ENCODE results near the gene GALNT18.

The GALNT18 gene

GRCh38 chr11:11413776-11414175 lies 208.0 kb downstream of the GALNT18 start:
- ChIA-PET CTCF (no interaction called here), POLR2A (no interaction called here)
- TF ChIP-seq ZNF433 (tag by site-specific recombination; IDR thresholded peaks at IDR 0.05; ENCODE audit: low read depth) = no peak
- TF ChIP-seq ZNF311 (tag by site-specific recombination; IDR thresholded peaks at IDR 0.05; ENCODE audit: borderline replicate concordance) = no peak
- TF ChIP-seq ZNF645 (tag by site-specific recombination; IDR thresholded peaks at IDR 0.05) = no peak
- TF ChIP-seq ZNF624 (tag by site-specific recombination; IDR thresholded peaks at IDR 0.05) = no peak

GRCh38 chr11:11411401-11411985 lies 210.3 kb downstream of the GALNT18 start:
- Histone ChIP-seq H3K36me3 (ENCODE audit: control insufficient read depth in 2 of 2, insufficient read depth in 1 of 2, low read length in 2 of 2) (no peaks in the 10 kb centered on the region), H3K4me1 (ENCODE audit: control insufficient read depth, insufficient read depth, low read length) (no peaks in the 10 kb centered on the region), H3K27ac (ENCODE audit: extremely low read depth, low read depth, low read length) (no peak overlapping the region), H3K9me3 (ENCODE audit: control insufficient read depth, insufficient read depth, low read depth, low read length) (no peaks in the 10 kb centered on the region), H3K4me3 (ENCODE audit: low read depth, low read length) (no peak overlapping the region)
- POLR2A ChIA-PET = no interaction called here
- CTCF ChIA-PET = interaction anchor here (1.3 kb wide), 1 partner anchor 19 kb away, joined by 3 read pairs; no protein-coding TSS in a partner anchor
- TF ChIP-seq ATF2 (tag by site-specific recombination; IDR thresholded peaks at IDR 0.05; ENCODE audit: low read depth) = no peak

More at GRCh38 chr11:11413776-11414175, 208.0 kb downstream of the GALNT18 start:
- Histone ChIP-seq H3K27ac (ENCODE audit: extremely low read depth, low read depth, low read length) (no peak overlapping the region), H3K4me1 (ENCODE audit: control insufficient read depth, insufficient read depth, low read length) (no peaks in the 10 kb centered on the region), H3K4me3 (ENCODE audit: low read depth, low read length) (no peak overlapping the region), H3K9me3 (ENCODE audit: control insufficient read depth, insufficient read depth, low read depth, low read length) (no peaks in the 10 kb centered on the region), H3K36me3 (ENCODE audit: control insufficient read depth in 2 of 2, insufficient read depth in 1 of 2, low read length in 2 of 2) (no peaks in the 10 kb centered on the region)

GRCh38 chr11:11409901-11410300 lies 211.9 kb downstream of the GALNT18 start:
- Histone ChIP-seq H3K4me3 (ENCODE audit: low read depth, low read length) (no peak overlapping the region), H3K4me1 (ENCODE audit: control insufficient read depth, insufficient read depth, low read length) (no peaks in the 10 kb centered on the region), H3K36me3 (ENCODE audit: control insufficient read depth in 2 of 2, insufficient read depth in 1 of 2, low read length in 2 of 2) (no peaks in the 10 kb centered on the region), H3K27ac (ENCODE audit: extremely low read depth, low read depth, low read length) (no peak overlapping the region), H3K9me3 (ENCODE audit: control insufficient read depth, insufficient read depth, low read depth, low read length) (no peaks in the 10 kb centered on the region)
- ChIA-PET CTCF (interaction anchor here (0.5 kb wide), 1 partner anchor 408 kb away, joined by 3 read pairs; no protein-coding TSS in a partner anchor), POLR2A (no interaction called here)
- TF ChIP-seq ZIC2 (tag by site-specific recombination; IDR thresholded peaks at IDR 0.05) = peak; percentile 92
- TF ChIP-seq KLF1 (tag by site-specific recombination; IDR thresholded peaks at IDR 0.05) = peak; percentile 81
- TF ChIP-seq EGR2 (tag by site-specific recombination; IDR thresholded peaks at IDR 0.05; ENCODE audit: low read depth) = 0 out of 2 replicates have a peak, but pooled peaks have one; percentile 9
- TF ChIP-seq KLF17 (tag by site-specific recombination; IDR thresholded peaks at IDR 0.05) = no peak

- Histone ChIP-seq H3K36me3 (ENCODE audit: control insufficient read depth in 2 of 2, insufficient read depth in 1 of 2, low read length in 2 of 2) (no peaks in the 10 kb centered on the region), H3K4me3 (ENCODE audit: low read depth, low read length) (no peak overlapping the region), H3K4me1 (ENCODE audit: control insufficient read depth, insufficient read depth, low read length) (no peaks in the 10 kb centered on the region), H3K9me3 (ENCODE audit: control insufficient read depth, insufficient read depth, low read depth, low read length) (no peaks in the 10 kb centered on the region), H3K27ac (ENCODE audit: extremely low read depth, low read depth, low read length) (no peak overlapping the region)
- CTCF ChIA-PET = interaction anchor here (0.6 kb wide), 1 partner anchor 378 kb away, joined by 3 read pairs; no protein-coding TSS in a partner anchor
- POLR2A ChIA-PET = no interaction called here
- TF ChIP-seq ZNF645 (tag by site-specific recombination; IDR thresholded peaks at IDR 0.05) (no peak), ZIC2 (tag by site-specific recombination; IDR thresholded peaks at IDR 0.05) (peak; percentile 43; the same call in 1 of the 2 replicates)
Measured at GRCh38 chr11:11409224-11409623, 212.6 kb downstream of the GALNT18 start.
